CD4-positive, alpha-beta T cell (primary cell): ENCODE results near the gene ITGAL. TPM values are rescaled to one million over a fixed set of nuclear protein-coding genes. Genes with fewer than 3 reads are reported as not detected.

Source experiments
- ATAC-seq: fragments of 200-7000 bp; cut with Tn5 transposase; one replicate; pipeline ENCODE4 v1.10.0; 2022; ENCODE audit warnings: mild to moderate bottlenecking; ENCODE audit not compliant: poor library complexity
- CTCF ChIA-PET: fragments of 350-600 bp; sonication (Branson Sonifier 250); formaldehyde crosslinking; loops from one replicate; lab custom pipeline; 2021; ENCODE audit warnings: antibody characterized with exemption, inconsistent platforms; lab: Charles Lee
- POLR2A ChIA-PET: fragments of 350-600 bp; sonication (Branson Sonifier 250); formaldehyde crosslinking; loops from one replicate; lab custom pipeline; 2021; ENCODE audit warnings: antibody characterized with exemption, inconsistent platforms; lab: Charles Lee
- DNase-seq, 14 experiments: peaks; one replicate each; pipeline ENCODE4 v3.0.0-alpha.2; 2013 to 2020; ENCODE audit warnings: mixed read lengths in 2 of 14
- H3K27ac ChIP-seq, 2 donors: one replicate each; pipeline versions ENCODE4 v1.5.1 to v1.7.0; 2013; ENCODE audit warnings: low read length in 2 of 2, low read depth in 1 of 2, mild to moderate bottlenecking in 1 of 2
- H3K27me3 ChIP-seq, 2 experiments: 1 replicate in 1 of 2; 2 replicates in 1 of 2; pipeline versions ENCODE4 v1.6.1 to v1.7.0; 2013; ENCODE audit warnings: low read length in 2 of 2, control low read depth in 1 of 2, mild to moderate bottlenecking in 1 of 2, moderate library complexity in 1 of 2; ENCODE audit not compliant: insufficient read depth in 2 of 2, control insufficient read depth in 1 of 2
- H3K36me3 ChIP-seq: one replicate; pipeline ENCODE4 v1.6.1; 2013; ENCODE audit warnings: low read length, control low read depth; ENCODE audit not compliant: insufficient read depth
- H3K4me1 ChIP-seq: one replicate; pipeline ENCODE4 v1.6.1; 2013; ENCODE audit warnings: low read length, control low read depth; ENCODE audit not compliant: insufficient read depth
- H3K4me3 ChIP-seq: one replicate; pipeline ENCODE4 v1.5.1; 2013; ENCODE audit warnings: mild to moderate bottlenecking, low read length, moderate library complexity
- H3K9me3 ChIP-seq, 2 experiments: 1 replicate in 1 of 2; 2 replicates in 1 of 2; pipeline versions ENCODE4 v1.6.1 to v1.7.0; 2013; ENCODE audit warnings: low read length in 2 of 2, mild to moderate bottlenecking in 2 of 2, control low read depth in 1 of 2, moderate library complexity in 1 of 2; ENCODE audit not compliant: control insufficient read depth in 1 of 2, insufficient read depth in 1 of 2
- H3K27ac Mint-ChIP-seq: one replicate; pipeline ENCODE4 v1.8.0; 2020; ENCODE audit warnings: mixed read lengths
- H3K27me3 Mint-ChIP-seq: one replicate; pipeline ENCODE4 v1.8.0; 2021; ENCODE audit warnings: mixed read lengths
- H3K36me3 Mint-ChIP-seq: one replicate; pipeline ENCODE4 v1.8.0; 2021; ENCODE audit warnings: low read depth, mixed read lengths
- H3K4me1 Mint-ChIP-seq: one replicate; pipeline ENCODE4 v1.8.0; 2021; ENCODE audit warnings: low read depth, mixed read lengths
- H3K4me3 Mint-ChIP-seq: one replicate; pipeline ENCODE4 v1.8.0; 2020; ENCODE audit warnings: mild to moderate bottlenecking, mixed read lengths
- H3K9me3 Mint-ChIP-seq: one replicate; pipeline ENCODE4 v1.8.0; 2020; ENCODE audit warnings: mixed read lengths
- intact Hi-C, 2 experiments: fragments of 100-400 bp; cut with DNase I in 1 of 2; cut with micrococcal nuclease in 1 of 2; formaldehyde crosslinking; loops; one replicate each; pipeline versions ENCODE4 v1.15.1 to v1.9.0; 2023 to 2025; cut with DNase I, micrococcal nuclease
- total RNA-seq, 174 experiments: library from RNA in 2 of 174; stranded (reverse) in 2 of 174; gene quantifications; one replicate each; pipeline ENCODE4 v1.2.3 and lab custom pipeline; 2021 to 2026
- TF ChIP-seq, protein P1 (sequence below): fragments of 200-600 bp; IDR thresholded peaks from one replicate; pipeline ENCODE4 v1.8.0; 2022; ENCODE audit warnings: antibody characterized with exemption, mild to moderate bottlenecking

Gene ITGAL
- total RNA-seq, 2 experiments from 2014 or later = 186 to 187 TPM

- H3K27ac Mint-ChIP-seq = no peak overlapping the region
- ATAC-seq (no peak), DNase-seq (no peak)
- H3K36me3 Mint-ChIP-seq = no peaks in the 10 kb centered on the region
- H3K27me3 Mint-ChIP-seq = no peaks in the 10 kb centered on the region
- TF ChIP-seq, protein P1, sequence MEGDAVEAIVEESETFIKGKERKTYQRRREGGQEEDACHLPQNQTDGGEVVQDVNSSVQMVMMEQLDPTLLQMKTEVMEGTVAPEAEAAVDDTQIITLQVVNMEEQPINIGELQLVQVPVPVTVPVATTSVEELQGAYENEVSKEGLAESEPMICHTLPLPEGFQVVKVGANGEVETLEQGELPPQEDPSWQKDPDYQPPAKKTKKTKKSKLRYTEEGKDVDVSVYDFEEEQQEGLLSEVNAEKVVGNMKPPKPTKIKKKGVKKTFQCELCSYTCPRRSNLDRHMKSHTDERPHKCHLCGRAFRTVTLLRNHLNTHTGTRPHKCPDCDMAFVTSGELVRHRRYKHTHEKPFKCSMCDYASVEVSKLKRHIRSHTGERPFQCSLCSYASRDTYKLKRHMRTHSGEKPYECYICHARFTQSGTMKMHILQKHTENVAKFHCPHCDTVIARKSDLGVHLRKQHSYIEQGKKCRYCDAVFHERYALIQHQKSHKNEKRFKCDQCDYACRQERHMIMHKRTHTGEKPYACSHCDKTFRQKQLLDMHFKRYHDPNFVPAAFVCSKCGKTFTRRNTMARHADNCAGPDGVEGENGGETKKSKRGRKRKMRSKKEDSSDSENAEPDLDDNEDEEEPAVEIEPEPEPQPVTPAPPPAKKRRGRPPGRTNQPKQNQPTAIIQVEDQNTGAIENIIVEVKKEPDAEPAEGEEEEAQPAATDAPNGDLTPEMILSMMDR = no peak
- H3K27me3 ChIP-seq = no peaks in the 10 kb centered on the region
- H3K27ac ChIP-seq = no peak overlapping the region
- intact Hi-C loops = no loop called here
- peaks cover 10% of the 10 kb centered on the region for H3K4me1 ChIP-seq
- H3K36me3 ChIP-seq = no peaks in the 10 kb centered on the region
- H3K4me3 Mint-ChIP-seq = no peak overlapping the region
- POLR2A ChIA-PET = no interaction called here
- no peak overlapping the region for H3K4me3 ChIP-seq
- H3K9me3 ChIP-seq = no peaks in the 10 kb centered on the region
- H3K9me3 Mint-ChIP-seq = no peaks in the 10 kb centered on the region
- CTCF ChIA-PET = interaction anchor here (1.1 kb wide), 1 partner anchor 11 kb away, joined by 3 read pairs; no protein-coding TSS in a partner anchor
- peaks cover 15% of the 10 kb centered on the region for H3K4me1 Mint-ChIP-seq
These were observed 35.0 kb upstream of the ITGAL start for GRCh38 chr16:30437511-30438046.

- ATAC-seq = no peak
These were observed 33.7 kb upstream of the ITGAL start for GRCh38 chr16:30438835-30439234.

DNA sequence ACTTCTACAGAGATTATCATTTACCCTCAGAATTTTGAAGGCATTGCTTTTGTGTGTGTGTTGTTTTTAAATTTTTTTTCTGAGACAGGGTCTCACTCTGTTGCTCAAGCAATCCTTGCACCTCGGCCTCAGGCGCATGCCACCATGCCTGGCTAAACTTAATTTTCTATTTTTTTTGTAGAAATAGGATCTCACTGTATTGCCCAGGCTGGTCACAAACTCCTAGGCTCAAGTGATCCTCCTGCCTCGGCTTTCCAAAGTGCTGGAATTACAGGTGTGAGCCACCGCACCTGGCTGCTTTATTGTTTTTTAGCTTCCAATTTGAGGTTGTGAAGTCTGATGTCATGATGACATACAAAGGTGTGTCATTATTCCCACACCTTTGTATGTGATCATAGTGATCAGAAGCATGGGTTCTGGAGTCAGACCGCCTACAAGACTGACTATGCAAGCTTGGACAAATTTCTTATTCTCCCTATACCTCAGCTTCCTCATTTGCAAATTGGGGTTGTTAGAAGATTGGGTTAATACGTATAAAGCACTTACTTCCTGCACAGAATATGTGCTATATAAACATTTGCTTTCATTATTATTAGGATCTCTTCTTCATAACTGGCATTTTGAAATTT is 32.7 kb upstream of the ITGAL start:
- Histone ChIP-seq H3K36me3 (peaks cover 10% of the 10 kb centered on the region), H3K27me3 (no peaks in the 10 kb centered on the region), H3K27ac (no peak overlapping the region), H3K9me3 (no peaks in the 10 kb centered on the region), H3K4me1 (peaks cover 19% of the 10 kb centered on the region), H3K4me3 (no peak overlapping the region)
- no peak for DNase-seq
- Mint-ChIP-seq H3K27me3 (no peaks in the 10 kb centered on the region), H3K27ac (no peak overlapping the region), H3K9me3 (no peaks in the 10 kb centered on the region), H3K36me3 (peaks cover 18% of the 10 kb centered on the region), H3K4me1 (peaks cover 19% of the 10 kb centered on the region), H3K4me3 (no peak overlapping the region)
- no peak for ATAC-seq
- TF ChIP-seq, protein P1 = no peak
- POLR2A ChIA-PET = interaction anchor here (0.6 to 0.9 kb wide), 2 partner anchors 10 to 20 kb away, joined by 3 to 5 read pairs; partner anchors contain the start of gene DCTPP1
- intact Hi-C loops = no loop called here
- CTCF ChIA-PET = interaction anchor here (1.2 kb wide), 1 partner anchor 10 kb away, joined by 4 read pairs; no protein-coding TSS in a partner anchor

More at GRCh38 chr16:30438835-30439234, 33.7 kb upstream of the ITGAL start:
- Histone ChIP-seq H3K9me3 (no peaks in the 10 kb centered on the region), H3K36me3 (peaks cover 8% of the 10 kb centered on the region), H3K4me1 (peaks cover 18% of the 10 kb centered on the region), H3K27me3 (no peaks in the 10 kb centered on the region), H3K27ac (no peak overlapping the region), H3K4me3 (no peak overlapping the region)
- peaks cover 9% of the 10 kb centered on the region for H3K36me3 Mint-ChIP-seq
- no peak for DNase-seq
- H3K4me3 Mint-ChIP-seq = no peak overlapping the region
- CTCF ChIA-PET = no interaction called here
- intact Hi-C loops = no loop called here
- no peak overlapping the region for H3K27ac Mint-ChIP-seq
- H3K4me1 Mint-ChIP-seq = peaks cover 20% of the 10 kb centered on the region
- H3K9me3 Mint-ChIP-seq = no peaks in the 10 kb centered on the region
- H3K27me3 Mint-ChIP-seq = no peaks in the 10 kb centered on the region
- TF ChIP-seq, protein P1 = no peak
- POLR2A ChIA-PET = no interaction called here
